Activated T-cell treated with anti-CD3 and anti-CD28 coated beads for 48 hours (primary cell): ENCODE measurements around the gene LMOD1.

ENCODE experiments used
- DNase-seq: peaks from one replicate; pipeline ENCODE4 v3.0.0-alpha.2; 2020; ENCODE audit warnings: low read depth

Gene LMOD1

GRCh38 chr1:201891451-201892045 is 54.8 kb downstream of the LMOD1 start:
- DNase-seq, result no peak

GRCh38 chr1:201890806-201891450 is 55.4 kb downstream of the LMOD1 start:
- no peak for DNase-seq

GRCh38 chr1:201890223-201890622 is 56.1 kb downstream of the LMOD1 start:
- DNase-seq, result no peak

- no peak for DNase-seq
These were observed 57.0 kb downstream of the LMOD1 start for GRCh38 chr1:201889090-201889968.

GRCh38 chr1:201888282-201889089 is 57.9 kb downstream of the LMOD1 start, which contains the start of gene SHISA4:
Gene SHISA4 (plus strand): TSS chr1:201888898. CDS start chr1:201888995, 97 bp downstream.
- no peak for DNase-seq

- DNase-seq, result no peak
These were observed 59.1 kb downstream of the LMOD1 start for GRCh38 chr1:201887116-201887866.

- no peak for DNase-seq
These were observed 60.1 kb downstream of the LMOD1 start for GRCh38 chr1:201886103-201886885.

GRCh38 chr1:201885531-201886075 is 60.7 kb downstream of the LMOD1 start:
- DNase-seq, result no peak

GRCh38 chr1:201884425-201884824 is 61.9 kb downstream of the LMOD1 start:
- DNase-seq, result no peak

- no peak for DNase-seq
These were observed 62.6 kb downstream of the LMOD1 start for GRCh38 chr1:201883786-201884185.

- no peak for DNase-seq
These were observed 63.1 kb downstream of the LMOD1 start for GRCh38 chr1:201883266-201883665.

GRCh38 chr1:201882665-201883132 is 63.6 kb downstream of the LMOD1 start:
- no peak for DNase-seq

- no peak for DNase-seq
These were observed 64.7 kb downstream of the LMOD1 start for GRCh38 chr1:201881617-201882016.

GRCh38 chr1:201880928-201881571 is 65.3 kb downstream of the LMOD1 start:
- DNase-seq, result no peak

- DNase-seq, result no peak
These were observed 68.4 kb downstream of the LMOD1 start for GRCh38 chr1:201877877-201878401.

GRCh38 chr1:201876148-201876818 is 70.1 kb downstream of the LMOD1 start:
- no peak for DNase-seq

- no peak for DNase-seq
These were observed 71.7 kb downstream of the LMOD1 start for GRCh38 chr1:201874672-201875071.

GRCh38 chr1:201870397-201870796 is 76.0 kb downstream of the LMOD1 start:
- DNase-seq, result no peak

GRCh38 chr1:201861448-201861847 is 84.9 kb downstream of the LMOD1 start:
- DNase-seq, result no peak
